Measurements from ENCODE around the gene NAT10. TPM values are rescaled to one million over a fixed set of nuclear protein-coding genes. Genes with fewer than 3 reads are reported as not detected.

The NAT10 gene
- total RNA-seq, 1 experiment from 2014 or later, result 75.5 TPM

- no peak for TF ChIP-seq NFATC4 (CRISPR knock-in tag; IDR thresholded peaks at IDR 0.05)
Measured at GRCh38 chr11:34182425-34182824, 77.0 kb downstream of the NAT10 start (continued).

GRCh38 chr11:34182921-34183685 lies 77.7 kb downstream of the NAT10 start:
- Mint-ChIP-seq H3K27ac (no peak overlapping the region), H3K36me3 (no peaks in the 10 kb centered on the region), H3K4me3 (no peak overlapping the region), H3K4me1 (peaks cover 32% of the 10 kb centered on the region), H3K9me3 (no peaks in the 10 kb centered on the region), H3K27me3 (ENCODE audit: low read depth) (no peaks in the 10 kb centered on the region)
- ChIA-PET POLR2A (no interaction called here), CTCF (interaction anchor here (1.8 kb wide), 1 partner anchor 9 kb away, joined by 11 read pairs; no protein-coding TSS in a partner anchor)
- ATAC-seq (no peak), DNase-seq (ENCODE audit: low spot score) (no peak)
- TF ChIP-seq ESRRA (CRISPR knock-in tag; IDR thresholded peaks at IDR 0.05; ENCODE audit: borderline replicate concordance) (no peak), ZNF671 (CRISPR knock-in tag; IDR thresholded peaks at IDR 0.05) (no peak), ZNF423 (CRISPR knock-in tag; IDR thresholded peaks at IDR 0.05) (no peak), ZNF317 (CRISPR knock-in tag; IDR thresholded peaks at IDR 0.05; ENCODE audit: borderline replicate concordance, low read depth) (no peak), SMAD4 (CRISPR knock-in tag; IDR thresholded peaks at IDR 0.05) (no peak), GTF2I (CRISPR knock-in tag; conservative IDR thresholded peaks at IDR 0.05) (no peak), SP1 (CRISPR knock-in tag; conservative IDR thresholded peaks at IDR 0.05) (no peak), OVOL2 (CRISPR knock-in tag; IDR thresholded peaks at IDR 0.05; ENCODE audit: borderline replicate concordance) (no peak), SOX15 (CRISPR knock-in tag; IDR thresholded peaks at IDR 0.05) (no peak), E2F1 (CRISPR knock-in tag; IDR thresholded peaks at IDR 0.05) (no peak), PREB (CRISPR knock-in tag; IDR thresholded peaks at IDR 0.05; ENCODE audit: borderline replicate concordance) (no peak), E2F4 (CRISPR knock-in tag; IDR thresholded peaks at IDR 0.05; ENCODE audit: borderline replicate concordance, low read depth) (no peak), MYBL2 (CRISPR knock-in tag; IDR thresholded peaks at IDR 0.05) (no peak)

GRCh38 chr11:34183848-34184391 lies 78.5 kb downstream of the NAT10 start:
- no peak for TF ChIP-seq ZNF416 (CRISPR knock-in tag; IDR thresholded peaks at IDR 0.05)
- TF ChIP-seq PRDM15 (CRISPR knock-in tag; IDR thresholded peaks at IDR 0.05), result no peak
- CTCF ChIA-PET, result interaction anchor here (1.3 to 6.5 kb wide), 3 partner anchors 10 to 172 kb away, joined by 4 to 111 read pairs (median 7); no protein-coding TSS in a partner anchor
- peaks cover 40% of the 10 kb centered on the region for H3K4me1 Mint-ChIP-seq

More at GRCh38 chr11:34183848-34184391, 78.5 kb downstream of the NAT10 start:
- DNase-seq (ENCODE audit: low spot score) (no peak), ATAC-seq (no peak)
- POLR2A ChIA-PET, result no interaction called here
- H3K27me3 Mint-ChIP-seq (ENCODE audit: low read depth), result no peaks in the 10 kb centered on the region
- H3K27ac Mint-ChIP-seq, result no peak overlapping the region
- H3K36me3 Mint-ChIP-seq, result no peaks in the 10 kb centered on the region
- no peaks in the 10 kb centered on the region for H3K9me3 Mint-ChIP-seq
- H3K4me3 Mint-ChIP-seq, result no peak overlapping the region

Data from WTC11 (cell line).